GM18907 (cell line): Measurements from ENCODE around the gene ADAMTSL2.

Source experiments
- ATAC-seq: cut with Tn5 transposase; IDR thresholded peaks from one replicate; pipeline ENCODE4 v1.9.1; 2021; ENCODE audit warnings: mild to moderate bottlenecking, moderate library complexity; ENCODE audit not compliant: unreplicated experiment

ADAMTSL2 gene

DNA sequence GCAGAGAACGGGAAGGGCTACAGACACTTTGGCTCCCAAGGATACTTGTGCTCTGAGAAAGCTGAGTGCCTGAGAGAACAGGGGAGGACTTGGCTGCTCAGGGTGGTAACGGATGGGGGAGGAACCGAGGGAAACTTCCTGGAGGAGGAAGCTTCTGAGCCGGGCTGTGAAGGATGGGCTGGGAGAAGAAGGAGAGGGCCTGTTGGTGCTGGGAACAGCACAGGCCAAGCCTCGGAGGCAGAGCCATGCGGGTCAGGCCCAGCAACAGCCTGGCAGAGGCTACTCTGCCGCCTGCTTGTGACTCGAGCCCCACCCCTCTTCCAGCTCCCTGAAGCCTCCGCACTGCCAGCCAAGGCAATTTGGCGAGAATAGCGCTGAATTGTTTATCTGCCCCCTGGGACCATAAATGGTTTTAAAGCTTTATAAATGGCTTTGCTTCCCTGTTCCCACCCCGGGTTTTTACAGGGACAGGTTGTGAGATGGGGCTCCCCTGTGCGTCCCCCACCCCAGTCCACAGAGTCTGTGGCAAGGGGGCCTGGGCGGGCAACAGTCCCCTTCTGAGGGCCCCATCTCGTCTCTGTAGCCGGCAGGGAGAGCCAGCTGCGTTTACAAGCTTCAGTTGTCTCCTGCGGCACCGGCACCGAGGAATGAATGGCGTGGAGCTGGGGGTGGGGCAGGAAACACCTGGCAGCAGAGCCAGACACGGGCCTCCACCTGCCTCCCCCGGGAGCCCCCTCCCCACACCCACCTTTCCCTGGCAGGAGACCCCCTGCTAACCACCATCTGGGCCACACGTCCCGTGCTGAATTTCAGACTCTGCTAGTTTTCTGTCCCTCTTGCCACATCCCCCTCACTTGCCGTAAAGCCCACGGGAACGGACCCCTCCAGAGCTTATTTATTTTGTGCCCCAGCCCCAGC, 50.3 kb downstream of the ADAMTSL2 start:
- ATAC-seq = no peak

GRCh38 chr9:133585481-133586351, 51.2 kb downstream of the ADAMTSL2 start:
- ATAC-seq = no peak

DNA sequence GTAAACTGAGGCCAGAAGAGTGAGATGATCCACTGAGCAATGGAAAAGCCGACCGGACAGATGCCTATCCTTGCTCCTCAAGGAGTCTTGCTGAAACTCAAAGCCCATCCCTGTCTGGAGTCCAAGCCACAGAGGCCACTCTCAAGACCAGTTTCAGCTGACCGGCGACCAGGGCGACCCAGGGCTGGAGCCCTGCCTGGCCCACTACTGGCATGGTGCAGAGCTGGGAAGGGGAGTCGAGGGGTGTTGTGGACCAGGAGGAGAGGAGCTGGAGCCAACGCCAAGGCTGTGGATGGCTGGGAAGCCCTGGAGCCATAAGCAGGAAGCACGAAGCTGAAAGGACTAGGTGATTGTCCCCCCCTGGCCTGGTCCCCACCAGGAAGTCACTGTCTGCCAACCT, 52.5 kb downstream of the ADAMTSL2 start:
- no peak for ATAC-seq

GRCh38 chr9:133587466-133587865, 53.0 kb downstream of the ADAMTSL2 start:
- no peak for ATAC-seq

DNA sequence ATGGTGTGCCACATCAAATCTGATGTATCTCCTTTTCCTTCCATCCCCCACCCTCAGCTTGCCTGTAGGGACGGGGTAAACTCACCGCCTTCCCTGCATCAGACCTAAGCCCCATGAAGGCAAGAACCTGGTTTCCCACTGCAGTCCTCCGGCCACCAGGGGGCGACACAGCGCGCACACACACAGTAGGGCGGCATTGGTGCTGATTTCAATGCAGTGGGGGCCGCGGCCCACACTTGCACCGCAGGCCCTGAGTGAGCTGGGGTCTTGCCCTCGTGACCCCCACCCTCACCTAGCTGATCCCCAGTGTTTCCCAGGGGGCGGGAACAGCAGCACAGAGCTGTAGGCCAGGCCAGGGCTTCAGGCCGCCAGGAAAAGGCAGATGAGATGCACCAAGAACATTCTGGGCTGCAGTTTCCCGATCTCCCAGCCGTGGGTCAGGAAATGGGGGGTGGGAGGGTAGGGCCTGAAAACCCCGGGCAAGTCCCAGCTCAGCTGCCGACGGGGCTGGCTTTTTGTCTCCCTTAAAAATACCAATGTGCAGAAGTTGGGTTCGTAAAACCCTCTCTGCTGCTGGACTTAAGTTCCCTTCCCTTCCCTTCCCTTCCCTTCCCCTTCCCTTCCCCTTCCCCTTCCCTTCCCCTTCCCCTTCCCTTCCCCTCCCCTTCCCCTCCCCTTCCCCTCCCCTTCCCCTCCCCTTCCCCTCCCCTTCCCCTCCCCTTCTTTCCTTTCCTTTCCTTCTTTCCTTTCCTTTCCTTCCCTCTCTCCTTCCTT, 55.1 kb downstream of the ADAMTSL2 start:
- no peak for ATAC-seq

DNA sequence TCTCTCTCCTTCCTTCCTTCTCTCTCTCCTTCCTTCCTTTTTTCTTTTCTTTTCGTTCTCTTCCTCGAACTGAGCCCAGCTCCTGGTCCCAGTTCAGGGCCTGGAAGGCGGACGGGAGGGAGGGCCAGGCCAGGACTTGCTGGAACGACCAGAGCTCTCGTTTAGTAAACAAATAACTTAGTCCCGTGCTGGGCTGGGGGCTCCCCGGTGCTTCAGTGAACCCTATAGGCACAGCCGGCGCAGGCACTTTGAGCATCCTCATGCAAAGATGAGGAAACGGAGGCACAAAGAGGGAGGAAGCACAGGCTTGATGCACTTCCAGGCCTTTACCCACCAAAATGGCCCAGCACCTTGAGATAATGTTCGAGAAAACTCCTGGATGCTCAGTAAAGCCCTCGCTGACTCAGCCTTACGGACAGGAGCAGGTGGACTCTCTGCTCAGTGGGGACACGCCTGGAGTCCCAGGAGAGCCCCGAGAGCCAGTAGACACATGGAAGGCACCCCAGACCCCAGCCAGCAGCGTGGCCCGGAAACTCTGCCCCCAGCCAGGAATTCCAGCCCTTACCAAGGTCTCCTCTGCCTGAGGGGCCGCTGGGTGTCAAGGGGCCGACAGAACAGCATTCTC, 55.8 kb downstream of the ADAMTSL2 start:
- no peak for ATAC-seq

GRCh38 chr9:133591116-133591910, 56.8 kb downstream of the ADAMTSL2 start:
- ATAC-seq = no peak

- ATAC-seq = no peak
These were observed 57.5 kb downstream of the ADAMTSL2 start for GRCh38 chr9:133591985-133592384.

- ATAC-seq = no peak
These were observed 58.4 kb downstream of the ADAMTSL2 start for GRCh38 chr9:133592731-133593409.

GRCh38 chr9:133593587-133594253, 59.2 kb downstream of the ADAMTSL2 start:
- ATAC-seq = no peak

DNA sequence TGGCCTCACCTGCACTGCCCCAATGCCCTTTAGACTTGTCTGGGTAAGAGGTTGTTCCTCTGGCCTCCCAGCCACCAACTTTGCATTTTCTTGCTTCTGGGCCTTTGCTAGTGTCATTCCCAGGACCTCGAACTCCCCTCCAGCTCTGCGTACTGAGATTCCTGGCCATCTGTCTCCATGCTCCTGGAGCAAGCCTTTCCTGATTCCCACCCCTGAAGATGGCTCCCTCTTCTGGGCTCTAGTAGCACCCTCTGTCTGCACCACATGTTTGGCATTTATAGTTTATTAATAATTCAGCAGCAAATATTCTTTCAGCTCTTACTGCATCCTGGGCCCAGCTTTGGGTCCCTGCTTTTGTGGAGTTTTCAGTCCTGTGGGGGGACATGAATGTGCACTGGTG, 59.8 kb downstream of the ADAMTSL2 start:
- ATAC-seq = no peak

GRCh38 chr9:133595910-133596309, 61.4 kb downstream of the ADAMTSL2 start:
- no peak for ATAC-seq

DNA sequence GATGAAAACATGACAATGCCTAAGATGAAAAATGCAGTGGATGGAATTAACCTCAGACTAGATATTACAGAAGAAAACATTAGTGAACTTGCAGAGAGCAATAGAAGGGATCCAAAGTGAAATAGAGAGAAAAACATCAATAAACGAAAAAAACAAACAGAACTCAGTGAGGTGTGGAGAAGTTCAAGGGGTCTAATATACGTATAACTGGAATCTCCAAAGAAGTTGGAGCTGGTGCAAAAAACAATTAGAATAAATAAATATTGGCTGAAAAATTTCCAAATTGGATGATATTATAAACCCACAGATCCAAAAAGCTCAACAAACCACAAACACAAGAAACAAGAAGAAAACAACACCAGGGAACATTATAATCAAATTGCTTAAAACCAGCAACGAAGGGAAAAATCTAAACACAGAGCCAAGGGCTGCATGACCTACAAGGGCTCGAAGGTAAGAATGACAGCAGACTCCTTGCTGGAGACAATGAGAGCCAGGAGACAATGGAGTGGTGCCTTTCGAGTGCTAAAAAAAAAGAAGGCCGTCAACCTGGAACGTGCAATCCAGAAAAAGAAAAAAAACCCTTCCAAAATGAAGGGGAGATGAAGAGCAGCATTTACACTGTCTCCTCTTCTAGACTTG, 62.9 kb downstream of the ADAMTSL2 start:
- no peak for ATAC-seq

GRCh38 chr9:133598978-133599377, 64.5 kb downstream of the ADAMTSL2 start:
- ATAC-seq = no peak

- ATAC-seq = no peak
These were observed 65.1 kb downstream of the ADAMTSL2 start for GRCh38 chr9:133599470-133600173.

GRCh38 chr9:133600739-133601138, 66.2 kb downstream of the ADAMTSL2 start:
- no peak for ATAC-seq

- no peak for ATAC-seq
These were observed 67.2 kb downstream of the ADAMTSL2 start for GRCh38 chr9:133601746-133602145.

GRCh38 chr9:133602277-133602676, 67.8 kb downstream of the ADAMTSL2 start:
- ATAC-seq = no peak
